OCI-LY7 (cell line): ENCODE data around the gene RAB26.

ENCODE experiments used
- CTCF ChIP-seq: fragments of 200-600 bp; sonication (generic); conservative IDR thresholded peaks from 2 replicates; pipeline ENCODE4 v1.5.1; 2014; ENCODE audit warnings: mild to moderate bottlenecking, antibody characterized with exemption, low read length, moderate library complexity, mixed read lengths
- EZH2phosphoT487 ChIP-seq: fragments of 200-600 bp; sonication (generic); IDR thresholded peaks from 2 replicates; pipeline ENCODE4 v1.6.1; 2018; ENCODE audit warnings: low read depth, borderline replicate concordance, mild to moderate bottlenecking, mixed run types, antibody characterized with exemption, low read length, moderate library complexity, mixed read lengths

- TF ChIP-seq CTCF (no peak), EZH2phosphoT487 (no peak)
These were observed 18.7 kb downstream of the RAB26 start for GRCh38 chr16:2167068-2167638.
